ENCODE data around the gene ARX.

DNA sequence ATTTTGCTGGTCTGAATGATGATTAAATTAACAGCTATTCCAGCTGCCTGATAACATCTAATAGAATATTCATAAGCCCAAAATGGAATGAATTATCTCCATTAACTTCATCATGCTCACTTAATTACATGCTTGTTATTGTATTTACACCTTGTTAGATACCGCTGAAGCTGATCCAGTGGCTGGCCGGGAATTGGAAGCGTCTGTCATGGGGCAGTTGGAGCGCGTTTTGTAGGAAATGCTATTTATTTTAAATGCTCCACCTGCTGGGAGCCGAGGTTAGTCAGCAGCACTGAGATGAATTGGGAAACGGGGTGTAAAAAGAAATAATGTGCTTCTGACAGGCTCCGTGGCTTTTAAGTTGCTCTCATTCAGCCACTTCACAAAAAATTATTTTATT, 25.2 kb downstream of the ARX start:
- TF ChIP-seq, protein P1, sequence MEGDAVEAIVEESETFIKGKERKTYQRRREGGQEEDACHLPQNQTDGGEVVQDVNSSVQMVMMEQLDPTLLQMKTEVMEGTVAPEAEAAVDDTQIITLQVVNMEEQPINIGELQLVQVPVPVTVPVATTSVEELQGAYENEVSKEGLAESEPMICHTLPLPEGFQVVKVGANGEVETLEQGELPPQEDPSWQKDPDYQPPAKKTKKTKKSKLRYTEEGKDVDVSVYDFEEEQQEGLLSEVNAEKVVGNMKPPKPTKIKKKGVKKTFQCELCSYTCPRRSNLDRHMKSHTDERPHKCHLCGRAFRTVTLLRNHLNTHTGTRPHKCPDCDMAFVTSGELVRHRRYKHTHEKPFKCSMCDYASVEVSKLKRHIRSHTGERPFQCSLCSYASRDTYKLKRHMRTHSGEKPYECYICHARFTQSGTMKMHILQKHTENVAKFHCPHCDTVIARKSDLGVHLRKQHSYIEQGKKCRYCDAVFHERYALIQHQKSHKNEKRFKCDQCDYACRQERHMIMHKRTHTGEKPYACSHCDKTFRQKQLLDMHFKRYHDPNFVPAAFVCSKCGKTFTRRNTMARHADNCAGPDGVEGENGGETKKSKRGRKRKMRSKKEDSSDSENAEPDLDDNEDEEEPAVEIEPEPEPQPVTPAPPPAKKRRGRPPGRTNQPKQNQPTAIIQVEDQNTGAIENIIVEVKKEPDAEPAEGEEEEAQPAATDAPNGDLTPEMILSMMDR (IDR thresholded peaks at IDR 0.05), result no peak
- no peak for TF ChIP-seq POLR2A (IDR thresholded peaks at IDR 0.05)

Data from body of pancreas (tissue), 4 donors.